Neural crest cell (in vitro differentiated cells): Measurements from ENCODE around the gene FAM219B. TPM values are rescaled to one million over a fixed set of nuclear protein-coding genes. Genes with fewer than 3 reads are reported as not detected.
"Not testable (repeated sequence)": the region's sequence is repeated elsewhere in the genome, so short reads cannot be mapped to it uniquely, and the experiment has no call there.

Source experiments
- DNase-seq: peaks from one replicate; pipeline ENCODE4 v3.0.0; 2021; ENCODE audit warnings: low read depth, mixed read lengths, low spot score
- H3K27ac Mint-ChIP-seq: one replicate; pipeline ENCODE4 v1.8.0; 2021; ENCODE audit warnings: mild to moderate bottlenecking, mixed read lengths; ENCODE audit not compliant: unreplicated experiment
- H3K27me3 Mint-ChIP-seq: 2 replicates; pipeline ENCODE4 v1.8.0; 2021; ENCODE audit warnings: low read depth, mild to moderate bottlenecking, mixed read lengths
- H3K36me3 Mint-ChIP-seq: 2 replicates; pipeline ENCODE4 v1.8.0; 2021; ENCODE audit warnings: low read depth, mild to moderate bottlenecking, mixed read lengths
- H3K4me1 Mint-ChIP-seq: 2 replicates; pipeline ENCODE4 v1.8.0; 2021; ENCODE audit warnings: mixed read lengths
- H3K4me3 Mint-ChIP-seq: one replicate; pipeline ENCODE4 v1.8.0; 2021; ENCODE audit warnings: mild to moderate bottlenecking, mixed read lengths
- H3K9me3 Mint-ChIP-seq: 2 replicates; pipeline ENCODE4 v1.8.0; 2021; ENCODE audit warnings: mixed read lengths
- CTCF ChIP-seq: fragments of 200-600 bp; sonication (generic); conservative IDR thresholded peaks from 2 replicates; pipeline ENCODE4 v1.5.0; 2021; ENCODE audit warnings: antibody characterized with exemption, mild to moderate bottlenecking
- total RNA-seq: library from RNA; stranded (reverse); gene quantifications from 2 replicates; pipeline ENCODE4 v1.2.1, GENCODE V29; 2021

The FAM219B gene
- total RNA-seq, 1 donor from 2014 or later, result 138 TPM

- H3K27me3 Mint-ChIP-seq, result no peaks in the 10 kb centered on the region
- H3K4me3 Mint-ChIP-seq, result peak overlapping the region; percentile 80
- no peak for DNase-seq
- no peak for TF ChIP-seq CTCF
- H3K4me1 Mint-ChIP-seq, result peaks cover 37% of the 10 kb centered on the region
- peaks cover 24% of the 10 kb centered on the region for H3K36me3 Mint-ChIP-seq
- H3K9me3 Mint-ChIP-seq, result no peaks in the 10 kb centered on the region
- H3K27ac Mint-ChIP-seq, result no peak overlapping the region
Observed at GRCh38 chr15:74902295-74903075, 4.2 kb downstream of the FAM219B start.

GRCh38 chr15:74901612-74902063 lies 5.0 kb downstream of the FAM219B start:
- Mint-ChIP-seq H3K36me3 (peaks cover 24% of the 10 kb centered on the region), H3K27ac (no peak overlapping the region), H3K27me3 (no peaks in the 10 kb centered on the region), H3K4me3 (peak overlapping the region; percentile 80), H3K9me3 (no peaks in the 10 kb centered on the region), H3K4me1 (peaks cover 30% of the 10 kb centered on the region)
- DNase-seq, result peak; percentile 59
- TF ChIP-seq CTCF, result peak; percentile 97

GRCh38 chr15:74897300-74897701 lies 9.3 kb downstream of the FAM219B start:
- no peak for TF ChIP-seq CTCF
- no peaks in the 10 kb centered on the region for H3K9me3 Mint-ChIP-seq
- no peak for DNase-seq
- H3K36me3 Mint-ChIP-seq, result peaks cover 16% of the 10 kb centered on the region
- peaks cover 9% of the 10 kb centered on the region for H3K4me1 Mint-ChIP-seq
- no peak overlapping the region for H3K4me3 Mint-ChIP-seq
- no peaks in the 10 kb centered on the region for H3K27me3 Mint-ChIP-seq
- no peak overlapping the region for H3K27ac Mint-ChIP-seq

- H3K4me3 Mint-ChIP-seq, result no peak overlapping the region
- TF ChIP-seq CTCF, result no peak
- no peaks in the 10 kb centered on the region for H3K9me3 Mint-ChIP-seq
- H3K4me1 Mint-ChIP-seq, result no peaks in the 10 kb centered on the region
- DNase-seq, result no peak
- peaks cover 14% of the 10 kb centered on the region for H3K36me3 Mint-ChIP-seq
- H3K27ac Mint-ChIP-seq, result peak overlapping the region; percentile 50
- H3K27me3 Mint-ChIP-seq, result no peaks in the 10 kb centered on the region
Observed at GRCh38 chr15:74896316-74896715, 10.3 kb downstream of the FAM219B start.

- Mint-ChIP-seq H3K36me3 (peaks cover 12% of the 10 kb centered on the region), H3K4me3 (peak overlapping the region; percentile 41), H3K4me1 (peaks cover 2% of the 10 kb centered on the region), H3K27ac (no peak overlapping the region), H3K27me3 (no peaks in the 10 kb centered on the region), H3K9me3 (no peaks in the 10 kb centered on the region)
- DNase-seq, result no peak
- TF ChIP-seq CTCF, result no peak
Observed at GRCh38 chr15:74895830-74896229, 10.8 kb downstream of the FAM219B start.

GRCh38 chr15:74894383-74894782 lies 12.3 kb downstream of the FAM219B start:
- H3K4me3 Mint-ChIP-seq, H3K9me3 Mint-ChIP-seq, H3K36me3 Mint-ChIP-seq, H3K27me3 Mint-ChIP-seq, H3K27ac Mint-ChIP-seq, DNase-seq: not testable (repeated sequence)
- peaks cover 15% of the 10 kb centered on the region for H3K4me1 Mint-ChIP-seq
